Activated B cell treated with CpG ODN at 0.5 μM for 24 hours (primary cell): ENCODE data around the gene MROH8. TPM values are rescaled to one million over a fixed set of nuclear protein-coding genes. Genes with fewer than 3 reads are reported as not detected.

Experiments used
- ATAC-seq: fragments of 200-7000 bp; cut with Tn5 transposase; one replicate; pipeline ENCODE4 v1.10.0; 2021; ENCODE audit warnings: low read depth, mild to moderate bottlenecking, moderate library complexity
- CTCF ChIA-PET: fragments of 350-600 bp; sonication (Branson Sonifier 250); formaldehyde crosslinking; loops from one replicate; lab custom pipeline; 2021; ENCODE audit warnings: antibody characterized with exemption; lab: Charles Lee
- POLR2A ChIA-PET: fragments of 350-600 bp; sonication (Branson Sonifier 250); formaldehyde crosslinking; loops from one replicate; lab custom pipeline; 2021; ENCODE audit warnings: antibody characterized with exemption; lab: Charles Lee
- DNase-seq: peaks from one replicate; pipeline ENCODE4 v3.0.0; 2022
- H3K27ac Mint-ChIP-seq: one replicate; pipeline ENCODE4 v1.8.0; 2020; ENCODE audit warnings: mixed read lengths
- H3K27me3 Mint-ChIP-seq: one replicate; pipeline ENCODE4 v1.8.0; 2021; ENCODE audit warnings: mixed read lengths
- H3K36me3 Mint-ChIP-seq: one replicate; pipeline ENCODE4 v1.8.0; 2021; ENCODE audit warnings: low read depth, mixed read lengths
- H3K4me1 Mint-ChIP-seq: one replicate; pipeline ENCODE4 v1.8.0; 2021; ENCODE audit warnings: mixed read lengths
- H3K4me3 Mint-ChIP-seq: one replicate; pipeline ENCODE4 v1.8.0; 2020; ENCODE audit warnings: mild to moderate bottlenecking, mixed read lengths
- H3K9me3 Mint-ChIP-seq: one replicate; pipeline ENCODE4 v1.8.0; 2020; ENCODE audit warnings: mixed read lengths
- CTCF ChIP-seq: fragments of 200-600 bp; IDR thresholded peaks from one replicate; pipeline ENCODE4 v1.8.0; 2022; ENCODE audit warnings: antibody characterized with exemption, mild to moderate bottlenecking
- intact Hi-C: fragments of 100-400 bp; cut with micrococcal nuclease; formaldehyde crosslinking; loops from one replicate; pipeline ENCODE4 v1.15.1; 2024
- total RNA-seq: library from RNA; stranded (reverse); gene quantifications from 2 replicates; pipeline ENCODE4 v1.2.3, GENCODE V29; 2022

The MROH8 gene
- total RNA-seq, 1 donor from 2014 or later, result 5.9 TPM

- Mint-ChIP-seq H3K27me3 (no peaks in the 10 kb centered on the region), H3K9me3 (no peaks in the 10 kb centered on the region), H3K36me3 (peaks cover 41% of the 10 kb centered on the region), H3K27ac (no peak overlapping the region), H3K4me3 (no peak overlapping the region), H3K4me1 (peaks cover 23% of the 10 kb centered on the region)
- POLR2A ChIA-PET, result no interaction called here
- CTCF ChIA-PET, result no interaction called here
- DNase-seq, result no peak
- ATAC-seq, result no peak
- intact Hi-C loops, result no loop called here
- no peak for TF ChIP-seq CTCF
These were observed 88.9 kb downstream of the MROH8 start for GRCh38 chr20:37090407-37090806.

GRCh38 chr20:37081717-37082289 lies 97.5 kb downstream of the MROH8 start:
- no peak overlapping the region for H3K27ac Mint-ChIP-seq
- peaks cover 2% of the 10 kb centered on the region for H3K4me1 Mint-ChIP-seq
- DNase-seq (no peak), ATAC-seq (peak; percentile 45)
- ChIA-PET POLR2A (interaction anchor here (0.6 to 1.5 kb wide), 5 partner anchors 8 to 40 kb away, joined by 3 to 4 read pairs (median 3); partner anchors contain the start of gene RBL1), CTCF (interaction anchor here (0.6 to 2.7 kb wide), 7 partner anchors 8 to 195 kb away, joined by 3 to 51 read pairs (median 4); no protein-coding TSS in a partner anchor)
- no peaks in the 10 kb centered on the region for H3K27me3 Mint-ChIP-seq
- peaks cover 41% of the 10 kb centered on the region for H3K36me3 Mint-ChIP-seq
- H3K4me3 Mint-ChIP-seq, result no peak overlapping the region
- no peaks in the 10 kb centered on the region for H3K9me3 Mint-ChIP-seq
- TF ChIP-seq CTCF, result no peak
- intact Hi-C loops, result loop anchor here (1.0 kb wide), 2 partner anchors 74 to 131 kb away; partner anchors contain the start of gene SAMHD1

GRCh38 chr20:37077009-37077408 lies 102.3 kb downstream of the MROH8 start:
- Mint-ChIP-seq H3K27me3 (no peaks in the 10 kb centered on the region), H3K4me1 (peaks cover 16% of the 10 kb centered on the region), H3K4me3 (no peak overlapping the region), H3K9me3 (peaks cover 5% of the 10 kb centered on the region), H3K36me3 (peaks cover 35% of the 10 kb centered on the region), H3K27ac (no peak overlapping the region)
- ATAC-seq (no peak), DNase-seq (no peak)
- ChIA-PET POLR2A (no interaction called here), CTCF (interaction anchor here (0.7 kb wide), 1 partner anchor 151 kb away, joined by 3 read pairs; no protein-coding TSS in a partner anchor)
- no peak for TF ChIP-seq CTCF
- intact Hi-C loops, result loop anchor here (5.0 kb wide), 1 partner anchor 35 kb away; no protein-coding TSS in a partner anchor

GRCh38 chr20:37075932-37076685 lies 103.2 kb downstream of the MROH8 start:
- peaks cover 37% of the 10 kb centered on the region for H3K36me3 Mint-ChIP-seq
- ChIA-PET POLR2A (no interaction called here), CTCF (no interaction called here)
- H3K9me3 Mint-ChIP-seq, result peaks cover 5% of the 10 kb centered on the region
- no peak for TF ChIP-seq CTCF
- H3K27ac Mint-ChIP-seq, result no peak overlapping the region
- ATAC-seq (no peak), DNase-seq (no peak)
- intact Hi-C loops, result loop anchor here (5.0 kb wide), 1 partner anchor 34 kb away; no protein-coding TSS in a partner anchor
- H3K4me3 Mint-ChIP-seq, result no peak overlapping the region
- peaks cover 23% of the 10 kb centered on the region for H3K4me1 Mint-ChIP-seq
- no peaks in the 10 kb centered on the region for H3K27me3 Mint-ChIP-seq
